GM19193 (cell line): ENCODE measurements around the gene RBM20.

Experiments used
- POLR2A ChIP-seq: IDR thresholded peaks from 4 replicates; pipeline ENCODE4 v1.6.1; 2011; ENCODE audit not compliant: insufficient read depth, insufficient read length; ENCODE audit errors: extremely low read depth

The RBM20 gene

GRCh38 chr10:110733218-110733952 lies 89.2 kb downstream of the RBM20 start:
- no peak for TF ChIP-seq POLR2A

DNA sequence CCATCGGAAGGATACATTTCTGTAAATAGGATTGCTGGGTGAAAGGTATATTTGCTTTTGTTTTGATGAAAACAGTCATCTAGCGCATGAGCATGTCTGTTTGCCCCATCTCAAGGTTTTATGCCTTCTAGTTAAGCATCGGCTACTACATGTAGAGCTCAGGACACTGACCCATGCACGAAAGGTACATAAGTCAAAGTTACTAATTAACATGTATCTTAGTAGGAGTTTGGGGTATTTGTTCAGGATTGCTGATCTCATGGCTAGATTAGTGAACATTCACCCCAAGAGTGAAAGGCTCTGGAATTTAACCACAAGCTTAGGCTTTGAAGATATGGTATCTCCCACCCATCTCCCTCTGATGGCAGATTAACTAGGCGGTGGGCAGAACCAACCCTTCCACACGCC lies 91.5 kb downstream of the RBM20 start:
- TF ChIP-seq POLR2A = no peak

DNA sequence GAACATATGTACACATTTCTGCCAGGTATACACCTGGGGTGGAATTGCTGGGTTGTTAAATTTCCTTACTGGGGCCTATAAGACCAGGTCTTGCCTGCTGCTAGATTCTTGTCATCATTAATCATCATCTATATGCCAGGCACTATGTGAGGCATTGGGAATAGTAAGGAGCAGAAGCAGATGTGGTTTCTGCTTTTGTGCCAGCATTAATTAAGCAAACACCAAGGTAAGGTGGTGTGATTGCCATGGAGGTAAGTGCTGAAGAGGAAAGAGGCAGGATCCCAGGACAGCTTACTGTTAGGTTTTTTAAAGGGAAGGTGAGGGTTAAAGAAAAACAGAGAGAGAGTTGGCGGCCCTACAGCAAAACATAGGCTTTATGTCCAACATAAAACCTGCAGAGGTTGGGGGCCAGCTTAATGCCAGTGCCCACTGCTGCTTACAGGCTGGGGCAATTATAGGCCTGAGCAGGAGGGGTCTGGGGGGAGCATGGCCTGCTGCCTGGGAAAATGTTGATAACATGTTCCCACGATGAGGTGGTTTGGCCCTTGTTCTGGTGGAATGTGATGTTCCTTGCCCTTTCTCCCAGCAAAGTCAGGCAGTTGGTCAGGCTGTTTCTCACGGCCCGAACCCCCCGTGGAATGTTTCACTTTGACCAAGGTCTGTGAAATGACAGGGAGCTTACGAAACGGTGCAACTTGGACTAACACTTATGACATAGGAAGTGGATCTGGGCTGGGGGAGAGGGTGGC lies 93.9 kb downstream of the RBM20 start:
- no peak for TF ChIP-seq POLR2A

DNA sequence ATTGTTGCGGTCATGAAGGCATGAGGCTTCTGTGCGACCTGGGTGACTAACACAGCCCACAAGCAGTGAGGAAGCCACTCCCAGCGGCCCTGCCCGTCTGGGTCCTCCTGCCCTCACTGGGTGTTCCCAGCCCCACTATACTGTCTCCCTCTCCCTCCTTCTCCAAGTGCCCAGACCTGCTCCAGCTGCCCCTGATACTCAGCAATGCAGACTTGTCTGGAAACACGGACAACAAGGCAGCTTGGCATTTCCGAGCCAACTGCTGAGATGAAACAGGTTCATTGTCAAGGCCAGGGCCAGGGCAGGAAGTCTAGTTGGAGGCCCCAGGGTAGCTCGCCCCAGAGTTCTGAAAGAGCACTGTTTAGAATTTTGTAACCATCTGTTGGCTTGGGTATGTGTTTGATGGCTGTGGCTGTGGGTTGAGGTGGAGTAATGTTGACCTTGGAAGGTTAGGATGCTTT lies 95.7 kb downstream of the RBM20 start:
- TF ChIP-seq POLR2A = no peak

- TF ChIP-seq POLR2A = no peak
Observed at GRCh38 chr10:110742801-110743200, 98.7 kb downstream of the RBM20 start.

- no peak for TF ChIP-seq POLR2A
Observed at GRCh38 chr10:110744782-110745181, 100.6 kb downstream of the RBM20 start.

DNA sequence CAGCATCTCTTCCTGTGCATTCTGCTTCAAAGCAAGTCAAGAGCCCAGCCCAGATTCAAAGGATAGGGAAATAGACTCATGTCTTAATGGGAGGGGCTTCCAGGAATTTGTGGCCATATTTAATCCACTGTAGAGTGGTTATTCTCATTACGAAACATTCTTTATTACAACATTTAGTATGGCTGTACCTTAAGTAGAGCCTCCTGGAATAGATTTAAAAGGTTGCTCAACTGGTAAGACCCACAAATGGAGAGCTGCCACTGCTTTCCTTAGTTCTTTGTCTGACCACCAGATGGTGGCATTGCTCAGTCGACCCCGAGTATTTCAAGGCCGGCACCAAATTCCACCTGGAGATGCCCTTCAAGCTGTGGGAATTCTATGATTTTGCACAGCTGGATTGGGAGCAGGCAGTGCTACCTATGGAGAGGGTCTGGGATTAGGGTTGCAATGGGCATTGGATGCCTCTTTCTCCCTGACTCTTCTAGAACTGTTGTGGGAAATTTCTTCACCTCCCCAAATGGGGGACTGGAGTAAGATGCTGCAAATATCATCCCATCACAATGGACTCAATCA lies 102.2 kb downstream of the RBM20 start:
- TF ChIP-seq POLR2A = no peak

DNA sequence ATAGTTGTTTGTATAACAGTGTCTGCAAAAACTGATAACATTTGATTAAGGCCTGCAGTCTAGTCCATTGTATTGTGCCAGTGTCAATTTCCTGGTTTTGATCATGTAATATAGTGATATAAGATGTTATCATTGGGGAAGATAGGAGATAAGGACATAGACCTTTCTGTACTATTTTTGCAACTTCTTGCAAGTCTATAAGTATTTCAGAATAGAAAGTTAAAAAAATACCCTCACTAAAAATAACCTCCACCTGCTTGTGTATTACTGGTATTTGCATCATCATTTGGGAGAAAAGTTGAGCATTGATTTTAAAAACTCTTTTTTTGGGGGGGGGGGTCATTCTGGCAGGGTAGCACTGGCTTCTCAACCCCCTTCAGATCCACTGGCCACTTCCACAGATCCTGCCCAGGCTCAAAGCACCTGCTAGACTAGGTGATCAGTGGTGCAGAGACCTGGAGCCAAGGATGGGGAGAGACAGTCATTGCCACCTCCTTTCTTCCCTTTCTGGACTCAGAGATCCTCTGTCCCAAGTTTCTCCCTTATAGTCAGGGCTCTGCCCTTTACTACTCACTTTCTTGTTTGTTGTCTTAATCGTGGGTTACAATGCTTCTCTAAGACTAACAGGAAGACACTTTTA lies 103.0 kb downstream of the RBM20 start:
- no peak for TF ChIP-seq POLR2A

DNA sequence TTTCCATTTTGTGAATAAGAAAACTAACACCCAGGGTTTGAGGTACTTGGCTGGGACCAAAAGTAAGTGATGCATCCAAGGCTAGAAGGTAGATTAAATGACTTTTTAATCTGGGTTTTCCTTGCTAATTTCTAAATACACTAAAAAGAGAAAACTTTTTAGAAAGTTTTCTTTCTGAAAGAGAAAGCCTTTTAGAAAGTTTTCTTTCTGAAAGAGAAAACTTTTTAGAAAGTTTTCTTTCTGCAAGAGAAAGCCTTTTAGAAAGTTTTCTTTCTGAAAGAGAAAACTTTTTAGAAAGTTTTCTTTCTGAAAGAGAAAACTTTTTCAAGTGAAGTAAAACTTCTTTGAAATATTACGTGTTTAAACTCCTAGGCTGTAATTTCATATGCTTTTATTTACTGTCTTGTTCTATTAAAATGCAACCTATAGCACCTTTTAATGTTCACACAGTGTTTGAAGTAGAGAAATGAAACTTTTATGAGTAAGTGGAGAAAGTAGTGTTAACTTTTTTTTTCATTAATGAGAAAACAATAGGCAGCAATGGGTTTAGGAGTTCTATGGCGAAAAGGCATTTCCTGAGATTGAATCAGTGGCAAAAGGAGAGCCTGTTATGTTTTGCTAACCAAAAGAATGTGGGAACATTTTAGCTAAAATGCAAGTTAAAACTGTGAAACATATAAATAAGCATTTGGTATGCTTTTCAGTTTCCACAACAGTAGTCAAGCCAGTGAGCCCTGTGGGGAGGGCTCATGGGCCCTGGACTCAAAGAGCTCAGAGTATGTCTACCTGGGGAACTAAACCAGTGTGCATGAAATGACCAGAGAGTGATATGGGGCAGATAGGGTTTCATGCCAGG lies 103.7 kb downstream of the RBM20 start:
- TF ChIP-seq POLR2A = no peak

- no peak for TF ChIP-seq POLR2A
Observed at GRCh38 chr10:110748970-110749369, 104.8 kb downstream of the RBM20 start.

DNA sequence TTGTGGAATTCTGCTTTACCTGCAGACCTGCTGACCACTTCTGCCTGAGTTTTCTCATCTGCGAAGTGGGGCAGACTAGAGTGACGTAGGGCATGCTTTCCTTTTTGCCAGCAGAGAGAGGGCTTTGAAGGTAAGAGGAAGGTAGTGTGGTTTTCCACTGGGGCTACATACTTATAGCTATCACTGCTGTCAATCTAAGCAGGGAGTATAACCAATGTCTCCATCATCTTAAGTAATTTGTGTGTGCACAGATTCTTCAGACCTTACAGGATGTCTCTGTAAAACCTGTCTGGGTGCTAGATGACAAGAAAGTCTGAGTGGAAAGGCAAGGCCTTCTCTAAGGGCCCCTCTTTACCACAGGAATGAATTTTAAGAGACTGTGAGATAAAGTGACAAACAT lies 106.8 kb downstream of the RBM20 start:
- TF ChIP-seq POLR2A = no peak

GRCh38 chr10:110751850-110752249 lies 107.7 kb downstream of the RBM20 start:
- no peak for TF ChIP-seq POLR2A

DNA sequence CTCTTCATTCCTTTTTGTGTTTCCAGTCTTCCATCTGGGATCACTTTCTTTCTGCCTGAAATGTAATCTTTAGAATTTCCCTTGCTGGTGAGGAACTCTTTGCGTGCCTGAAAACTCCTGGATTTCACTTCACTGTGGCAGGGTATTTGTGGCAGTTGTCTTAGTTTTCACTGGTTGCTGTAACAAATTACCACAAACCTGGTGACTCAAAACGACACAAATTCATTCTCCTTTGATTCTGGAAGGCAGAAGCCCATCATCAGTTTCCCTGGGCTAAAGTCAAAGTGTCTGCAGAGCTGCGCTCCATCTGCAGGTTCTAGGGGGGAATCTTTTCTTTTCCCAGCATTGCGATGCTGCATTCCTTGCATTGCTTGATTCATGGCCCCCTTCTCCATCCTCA lies 109.3 kb downstream of the RBM20 start:
- no peak for TF ChIP-seq POLR2A

GRCh38 chr10:110754375-110755105 lies 110.4 kb downstream of the RBM20 start:
- TF ChIP-seq POLR2A = no peak
